SK-N-MC (cell line): ENCODE data around the gene SHANK2.

Experiments
- DNase-seq: peaks from one replicate; pipeline ENCODE4 v3.0.0-alpha.2; 2011; ENCODE audit warnings: low read depth, low spot score
- H3K27ac ChIP-seq: fragments of 200-600 bp; sonication (generic); 2 replicates; pipeline ENCODE4 v1.5.1; 2016; ENCODE audit warnings: mixed run types
- H3K36me3 ChIP-seq: fragments of 200-600 bp; sonication (generic); 2 replicates; pipeline ENCODE4 v1.6.1; 2017; ENCODE audit warnings: antibody characterized with exemption, low read length, mixed read lengths; ENCODE audit not compliant: insufficient read depth
- H3K4me3 ChIP-seq: fragments of 200-600 bp; sonication (generic); 2 replicates; pipeline ENCODE4 v1.5.1; 2016
- H3K9ac ChIP-seq: fragments of 200-600 bp; sonication (generic); 2 replicates; pipeline ENCODE4 v1.8.0; 2017; ENCODE audit warnings: mixed run types, mixed read lengths; ENCODE audit not compliant: insufficient read length
- H3K9me3 ChIP-seq: fragments of 200-600 bp; sonication (generic); 2 replicates; pipeline ENCODE4 v1.6.1; 2017; ENCODE audit warnings: low read depth, mild to moderate bottlenecking, antibody characterized with exemption, low read length, moderate library complexity, mixed read lengths
- EZH2 ChIP-seq: fragments of 200-600 bp; sonication (generic); IDR thresholded peaks from one replicate; pipeline ENCODE4 v1.6.1; 2017; ENCODE audit warnings: antibody characterized with exemption
- FOXP2 ChIP-seq: optimal IDR thresholded peaks from 2 replicates; pipeline ENCODE3; 2011; ENCODE audit warnings: mild to moderate bottlenecking, moderate library complexity; ENCODE audit not compliant: insufficient read depth; ENCODE audit errors: extremely low read length, control extremely low read depth
- POLR2AphosphoS5 ChIP-seq: IDR thresholded peaks from 2 replicates; pipeline ENCODE4 v1.6.1; 2012; ENCODE audit warnings: mild to moderate bottlenecking, low read depth, low read length, borderline replicate concordance

Gene SHANK2

DNA sequence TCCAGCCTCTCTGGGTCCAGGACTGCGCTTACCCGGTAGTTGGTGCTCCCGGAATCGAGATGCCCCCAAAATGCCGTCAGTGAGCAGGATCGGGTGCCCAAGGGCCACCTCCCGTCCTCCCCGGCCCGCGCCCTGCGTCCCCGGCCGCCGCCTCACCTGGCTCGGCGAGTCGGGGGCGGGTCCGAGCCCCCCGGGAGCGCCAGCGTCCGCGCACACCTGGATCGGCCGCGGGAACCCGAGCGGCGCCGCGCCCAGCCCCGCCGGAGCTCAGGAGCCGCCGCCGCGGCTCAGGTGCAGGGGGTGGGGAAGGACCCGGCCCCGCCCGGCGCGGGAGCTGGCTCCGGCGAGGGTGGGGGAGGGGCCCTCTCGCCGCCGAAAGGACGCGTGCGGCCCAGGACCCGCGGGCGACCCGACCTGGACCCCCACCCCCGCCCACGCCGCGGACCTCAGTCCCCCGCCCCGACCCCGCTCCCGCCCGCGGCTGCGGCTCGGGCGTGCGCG lies at the start of gene SHANK2:
Gene SHANK2, minus strand, starts transcription at position 309 of the 501 bp plus-strand sequence. CDS start 105,251 bp downstream, outside the sequence.
- no peak for DNase-seq
- no peak within 1 kb of the TSS for H3K9ac ChIP-seq
- H3K4me3 ChIP-seq: no peak within 1 kb of the TSS; the same call in 1 of the 2 replicates
- TF ChIP-seq FOXP2 (no peak), EZH2 (no peak), POLR2AphosphoS5 (no peak)
- no peaks in the 10 kb centered on the region for H3K36me3 ChIP-seq
- no peak within 1 kb of the TSS for H3K27ac ChIP-seq
- H3K9me3 ChIP-seq: no peaks in the 10 kb centered on the region

DNA sequence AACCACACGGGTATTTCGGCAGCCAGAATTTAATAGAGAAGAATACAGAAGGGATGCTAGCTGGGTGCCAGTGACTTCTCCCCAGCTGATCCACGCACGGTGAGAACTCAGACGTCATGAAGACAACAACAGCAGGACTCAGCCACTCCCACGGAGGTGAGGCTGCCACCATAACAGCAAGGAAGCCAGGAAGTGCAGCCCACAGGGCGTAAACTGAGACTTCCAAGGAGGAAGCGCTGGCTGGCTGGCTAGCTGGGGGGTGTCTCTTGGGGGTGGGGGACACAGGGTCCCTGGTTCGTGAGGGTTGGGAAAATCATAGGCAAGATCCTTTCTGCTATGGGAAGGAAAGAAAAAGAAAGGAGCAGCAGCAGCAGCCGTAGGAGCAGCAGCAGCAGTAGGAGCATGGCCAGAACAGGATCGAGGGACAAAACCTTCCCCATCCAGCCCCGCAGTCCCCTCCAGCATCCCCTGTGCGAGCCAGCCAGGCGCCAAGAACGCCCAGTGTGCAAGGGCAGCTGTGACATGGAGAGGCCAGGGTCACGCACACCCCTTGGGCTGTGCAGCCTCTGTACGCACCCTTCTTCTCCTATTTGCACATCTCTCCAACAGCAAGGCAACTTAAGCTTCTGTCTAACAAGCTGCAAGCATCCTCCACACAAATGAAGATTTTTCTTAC lies 49.6 kb upstream of the SHANK2 start:
- Histone ChIP-seq H3K36me3 (no peaks in the 10 kb centered on the region), H3K4me3 (no peak overlapping the region), H3K27ac (no peak overlapping the region), H3K9ac (no peak overlapping the region), H3K9me3 (no peaks in the 10 kb centered on the region)
- no peak for DNase-seq
- no peak for TF ChIP-seq POLR2AphosphoS5
- TF ChIP-seq FOXP2: no peak
- no peak for TF ChIP-seq EZH2

DNA sequence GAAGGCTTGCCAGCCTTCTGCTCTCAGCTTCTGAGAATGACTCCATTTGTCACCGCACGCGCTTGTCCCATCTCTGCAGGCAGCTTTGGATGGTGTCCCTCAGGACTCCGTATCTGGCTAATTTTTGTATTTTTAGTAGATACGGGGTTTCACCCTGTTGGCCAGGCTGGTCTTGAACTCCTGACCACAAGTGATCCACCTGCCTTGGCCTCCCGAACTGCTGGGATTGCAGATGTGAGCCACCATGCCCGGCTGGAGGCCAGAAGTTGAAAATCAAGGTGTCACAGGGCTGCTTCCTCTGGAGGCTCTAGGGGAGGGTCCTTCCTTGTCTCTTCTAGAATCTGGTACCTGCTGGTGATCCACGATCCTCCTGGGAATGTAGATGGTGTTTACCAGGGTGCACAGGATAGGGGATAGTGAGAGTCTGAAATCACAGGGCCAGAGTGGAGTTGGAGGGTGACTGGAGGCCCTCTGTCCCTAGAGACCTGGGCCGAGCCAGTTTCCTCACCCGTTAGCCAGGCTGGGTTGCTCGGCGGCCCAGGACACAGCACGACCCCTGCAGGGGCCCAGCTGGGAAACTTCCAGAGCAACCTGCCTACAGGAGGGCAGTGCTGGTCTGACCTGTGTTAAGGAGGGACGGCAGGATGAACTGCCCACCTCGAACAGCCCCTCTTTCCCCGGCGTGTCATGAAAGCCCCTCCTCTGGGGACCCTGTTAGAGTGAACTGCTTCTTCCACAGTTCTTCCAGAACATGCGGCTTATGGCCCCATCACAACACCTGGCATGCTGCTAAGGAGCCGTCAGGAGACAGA lies 48.9 kb upstream of the SHANK2 start:
- no peak for TF ChIP-seq POLR2AphosphoS5
- TF ChIP-seq EZH2: no peak
- TF ChIP-seq FOXP2: no peak
- no peaks in the 10 kb centered on the region for H3K36me3 ChIP-seq
- H3K9ac ChIP-seq: no peak overlapping the region
- H3K9me3 ChIP-seq: no peaks in the 10 kb centered on the region
- no peak overlapping the region for H3K4me3 ChIP-seq
- DNase-seq: no peak
- H3K27ac ChIP-seq: no peak overlapping the region

DNA sequence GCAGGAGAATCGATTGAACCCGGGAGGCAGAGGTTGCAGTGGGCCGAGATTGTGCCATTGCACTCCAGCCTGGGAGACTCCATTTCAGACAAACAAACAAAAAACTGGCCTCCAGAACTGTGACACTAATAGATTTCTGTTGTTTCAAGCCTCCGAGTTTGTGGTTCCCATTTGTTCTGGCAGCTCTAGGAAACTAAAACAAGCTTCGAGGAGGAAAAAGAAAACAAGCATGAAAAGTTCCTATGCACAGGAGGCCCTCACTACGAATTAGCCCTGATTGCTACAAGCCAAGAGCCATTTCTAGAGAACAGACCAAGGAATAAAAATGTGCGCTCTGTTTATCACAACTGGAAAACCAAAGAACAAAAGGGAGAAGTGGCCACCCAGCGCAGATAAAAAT lies 47.8 kb upstream of the SHANK2 start:
- TF ChIP-seq POLR2AphosphoS5 (no peak), EZH2 (no peak), FOXP2 (no peak)

DNA sequence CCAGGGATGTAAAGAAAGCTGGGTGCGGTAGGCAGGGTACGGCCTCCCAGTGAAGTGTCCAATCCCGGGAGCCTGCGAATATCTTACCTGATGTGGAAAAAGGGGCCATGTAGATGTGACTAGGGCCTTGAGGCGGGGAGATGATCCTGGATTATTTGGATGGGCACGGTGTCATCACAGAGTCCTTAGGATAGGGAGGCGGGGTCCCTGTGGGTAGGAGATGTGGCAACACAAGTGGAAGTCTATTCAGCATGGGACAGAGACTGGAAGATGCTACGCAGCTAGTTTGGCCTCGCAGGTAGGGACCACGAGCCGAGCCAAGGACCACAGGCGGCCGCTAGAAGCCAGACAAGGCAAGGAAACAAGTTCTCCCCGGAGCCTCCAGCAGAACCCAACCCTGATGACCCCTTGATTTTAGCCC lies 46.4 kb upstream of the SHANK2 start:
- TF ChIP-seq POLR2AphosphoS5 (no peak), EZH2 (no peak), FOXP2 (no peak)
- H3K4me3 ChIP-seq: no peak overlapping the region
- H3K9ac ChIP-seq: no peak overlapping the region
- H3K36me3 ChIP-seq: no peaks in the 10 kb centered on the region
- no peaks in the 10 kb centered on the region for H3K9me3 ChIP-seq
- no peak overlapping the region for H3K27ac ChIP-seq
- no peak for DNase-seq

More for the DNA sequence above, 47.8 kb upstream of the SHANK2 start:
- Histone ChIP-seq H3K36me3 (no peaks in the 10 kb centered on the region), H3K9ac (no peak overlapping the region), H3K27ac (no peak overlapping the region), H3K9me3 (no peaks in the 10 kb centered on the region), H3K4me3 (no peak overlapping the region)
- no peak for DNase-seq

DNA sequence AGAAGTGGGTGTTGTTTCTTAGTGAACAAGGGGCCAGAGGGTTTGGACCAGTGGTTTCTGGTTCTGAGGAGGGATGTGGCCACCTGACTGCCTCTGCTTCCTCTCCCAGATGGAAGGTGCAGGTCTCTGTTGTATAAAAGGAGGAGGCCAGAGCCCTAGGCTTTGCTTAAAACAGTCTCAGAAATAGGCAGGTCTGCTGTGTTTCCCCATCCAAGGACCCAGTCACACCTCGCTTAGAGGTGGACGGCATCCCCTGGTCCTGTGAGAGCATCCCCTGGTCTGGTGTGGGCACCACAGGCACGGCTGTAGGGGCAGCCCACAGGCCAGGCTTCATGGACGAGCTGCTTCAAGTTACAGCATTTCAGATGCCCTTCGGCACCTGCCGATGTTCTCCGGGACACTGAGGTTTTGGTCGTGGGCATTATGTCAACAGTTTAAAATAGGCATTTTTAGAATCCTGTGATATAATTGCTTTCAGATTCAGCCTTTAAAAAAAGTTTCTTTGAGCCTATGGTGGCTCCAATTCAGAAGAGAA lies 45.7 kb upstream of the SHANK2 start:
- Histone ChIP-seq H3K36me3 (no peaks in the 10 kb centered on the region), H3K9me3 (no peaks in the 10 kb centered on the region), H3K27ac (no peak overlapping the region), H3K4me3 (no peak overlapping the region), H3K9ac (no peak overlapping the region)
- DNase-seq: no peak
- TF ChIP-seq EZH2 (no peak), POLR2AphosphoS5 (no peak), FOXP2 (no peak)

DNA sequence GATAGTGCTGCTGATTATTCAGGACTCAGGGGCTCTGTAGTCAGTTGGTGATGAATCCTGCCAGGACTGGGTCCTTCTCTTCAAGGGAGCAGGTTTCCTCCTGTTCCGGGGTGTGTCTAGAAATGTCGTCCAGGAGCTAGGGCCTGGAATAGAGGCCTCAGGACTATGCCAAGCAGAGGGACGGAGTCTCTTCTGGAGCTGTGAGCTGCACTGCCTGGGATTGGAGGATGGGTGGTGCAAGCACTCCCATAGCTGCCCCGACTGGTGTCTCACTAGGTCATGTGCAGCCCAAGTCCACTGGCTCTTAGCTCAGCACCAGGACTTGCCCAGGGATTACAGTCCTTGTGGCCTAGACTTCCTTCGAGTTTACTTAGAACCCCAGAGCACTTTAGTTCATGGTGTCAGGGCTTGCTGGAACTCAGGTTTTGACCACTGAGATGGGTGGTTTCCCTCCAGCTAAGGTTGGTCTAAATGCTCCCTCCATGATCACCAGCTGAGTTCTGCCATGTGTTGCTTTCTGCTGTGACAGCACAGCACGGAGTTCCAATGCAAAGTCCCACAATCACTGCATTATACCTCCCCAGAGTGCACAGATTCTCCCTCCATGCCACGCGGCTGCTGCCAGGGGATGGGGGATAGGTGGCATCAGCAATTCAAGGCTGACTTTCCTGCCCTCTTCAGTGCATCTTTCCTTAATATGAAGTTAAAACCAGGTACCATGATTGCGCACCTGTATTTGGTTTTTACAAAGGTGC lies 42.6 kb upstream of the SHANK2 start:
- Histone ChIP-seq H3K27ac (no peak overlapping the region), H3K9me3 (no peaks in the 10 kb centered on the region)

More for the DNA sequence above, 42.6 kb upstream of the SHANK2 start:
- Histone ChIP-seq H3K9ac (no peak overlapping the region), H3K4me3 (no peak overlapping the region), H3K36me3 (no peaks in the 10 kb centered on the region)
- no peak for TF ChIP-seq EZH2
- TF ChIP-seq FOXP2: no peak
- TF ChIP-seq POLR2AphosphoS5: no peak
- no peak for DNase-seq
